SH-SY5Y (cell line): Measurements from ENCODE around the gene KCNQ4.

Source experiments
- GATA2 ChIP-seq: IDR thresholded peaks from 2 replicates; pipeline ENCODE4 v1.6.1; 2011; ENCODE audit warnings: mild to moderate bottlenecking, low read depth, low read length
- GATA3 ChIP-seq: IDR thresholded peaks from 2 replicates; pipeline ENCODE4 v1.6.1; 2011; ENCODE audit warnings: low read depth, mild to moderate bottlenecking, low read length, moderate library complexity

KCNQ4 gene

DNA sequence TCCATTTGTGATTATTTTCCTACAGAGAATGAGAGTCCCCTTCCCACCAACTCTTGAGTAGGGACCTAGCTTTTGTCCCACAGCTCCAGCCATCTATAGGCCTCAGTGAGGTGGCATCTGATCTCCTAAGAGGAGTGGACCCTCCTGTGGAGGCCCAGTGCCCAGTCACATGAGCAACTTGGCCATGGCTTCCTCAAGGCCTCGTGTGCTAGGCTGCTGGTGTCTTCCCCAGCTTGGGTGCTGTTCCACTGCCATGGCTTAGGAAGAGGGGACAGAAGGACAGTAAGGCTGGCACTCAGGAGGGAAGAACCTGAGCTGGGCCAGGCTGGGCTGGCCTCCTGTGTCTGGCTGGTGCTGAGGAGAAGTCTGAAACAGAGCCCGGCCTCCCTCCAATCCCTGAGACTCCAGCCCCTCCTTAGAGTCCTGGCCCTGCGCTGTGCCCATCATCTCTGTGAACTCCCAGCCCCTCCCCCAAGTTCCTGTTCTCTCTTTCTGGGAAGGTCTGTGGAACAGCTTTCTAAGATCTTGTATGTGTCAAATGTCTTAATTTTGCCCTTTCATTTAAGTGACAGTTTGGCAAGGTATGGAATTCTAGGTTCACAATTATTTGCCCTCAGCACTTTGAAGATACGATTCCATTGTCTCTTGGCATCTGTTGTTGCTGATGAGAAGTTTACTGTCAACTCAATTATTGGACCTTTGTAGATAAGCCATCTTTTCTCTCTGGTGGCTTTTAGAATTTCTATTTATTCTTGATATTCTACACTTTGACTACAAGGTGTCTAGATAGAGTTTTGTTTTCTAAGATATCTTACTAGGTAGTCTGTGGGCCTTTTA, 7.1 kb upstream of the KCNQ4 start:
- TF ChIP-seq GATA3 (no peak), GATA2 (no peak)

DNA sequence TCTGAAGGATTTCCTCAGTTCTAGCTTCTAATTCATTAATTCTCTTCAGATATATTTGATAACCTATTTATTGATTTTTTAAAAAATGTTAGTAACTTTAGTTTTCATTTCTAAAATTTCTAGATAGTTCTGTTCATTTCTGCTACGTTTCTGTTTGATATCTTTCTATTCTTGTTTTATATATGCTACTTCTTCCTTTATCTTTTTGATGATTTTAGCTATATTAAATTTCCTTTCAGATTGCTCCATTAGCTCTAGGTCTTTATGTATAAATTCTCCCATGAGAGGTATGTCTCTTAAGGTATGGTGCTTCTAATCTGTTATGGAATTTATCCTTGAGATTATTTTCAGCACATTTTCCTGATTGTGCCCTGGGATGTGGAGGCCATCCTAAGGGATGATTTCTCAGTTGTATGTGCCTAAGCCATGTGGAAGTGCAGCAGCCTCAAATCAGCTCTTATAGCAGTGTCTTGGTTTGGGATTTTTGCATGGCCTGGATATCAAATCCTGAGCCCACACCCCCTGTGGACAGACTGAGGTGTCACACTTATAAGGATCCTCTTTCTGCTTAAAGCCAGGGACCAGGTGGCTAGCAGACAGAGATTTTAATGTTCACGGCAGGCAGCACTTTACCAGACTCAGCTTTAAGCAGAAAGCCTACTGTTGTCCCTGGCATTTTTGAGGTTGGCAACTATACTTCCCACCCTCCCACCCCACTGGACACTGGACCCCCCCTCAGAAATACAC, 6.2 kb upstream of the KCNQ4 start:
- TF ChIP-seq GATA3 (no peak), GATA2 (no peak)

DNA sequence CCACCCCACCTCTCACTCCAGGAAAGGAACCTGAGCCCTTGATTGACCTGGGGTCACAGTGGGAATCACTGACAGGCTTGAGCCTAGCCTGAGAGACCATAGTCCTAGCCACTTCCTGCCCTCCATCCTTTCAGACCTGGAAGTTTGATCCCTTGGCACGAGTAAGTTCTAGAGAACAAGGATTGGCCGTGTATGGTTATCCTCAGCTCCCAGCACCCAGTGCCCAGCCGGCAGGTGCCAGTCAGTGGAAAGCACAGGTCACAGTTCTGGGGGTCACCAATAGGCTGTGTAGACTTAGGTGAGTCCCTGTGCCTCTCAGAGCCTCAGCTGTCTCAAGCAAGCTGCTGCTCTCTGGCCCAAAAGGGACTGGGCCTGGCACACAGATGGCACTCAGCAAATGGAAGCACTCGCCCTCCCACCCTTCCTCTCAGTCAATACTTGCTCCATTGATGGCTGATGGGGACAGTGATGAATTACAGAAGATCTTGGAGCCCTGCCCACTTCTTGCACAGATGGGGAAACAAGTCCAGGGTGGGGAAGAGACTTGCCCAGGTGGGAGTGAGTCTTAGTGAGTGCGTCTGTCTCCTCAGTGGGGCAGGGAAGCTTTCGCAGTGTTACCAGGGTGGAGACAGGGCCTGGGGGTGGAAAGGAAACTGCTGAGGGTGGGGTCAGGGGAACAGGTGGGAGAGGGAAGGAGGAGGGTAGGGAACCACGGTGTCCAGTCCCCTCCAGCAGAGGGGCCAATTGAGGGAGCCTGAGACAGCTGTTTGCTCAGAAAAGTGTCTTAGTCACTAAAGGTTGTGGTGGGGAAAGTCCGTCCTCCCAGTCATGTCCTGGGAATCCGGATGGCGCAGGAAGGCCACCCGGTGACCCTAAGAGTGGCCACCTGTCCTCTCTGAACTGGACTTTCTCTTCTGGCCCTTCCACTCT, 2.6 kb upstream of the KCNQ4 start:
- TF ChIP-seq GATA3 = no peak
- no peak for TF ChIP-seq GATA2

DNA sequence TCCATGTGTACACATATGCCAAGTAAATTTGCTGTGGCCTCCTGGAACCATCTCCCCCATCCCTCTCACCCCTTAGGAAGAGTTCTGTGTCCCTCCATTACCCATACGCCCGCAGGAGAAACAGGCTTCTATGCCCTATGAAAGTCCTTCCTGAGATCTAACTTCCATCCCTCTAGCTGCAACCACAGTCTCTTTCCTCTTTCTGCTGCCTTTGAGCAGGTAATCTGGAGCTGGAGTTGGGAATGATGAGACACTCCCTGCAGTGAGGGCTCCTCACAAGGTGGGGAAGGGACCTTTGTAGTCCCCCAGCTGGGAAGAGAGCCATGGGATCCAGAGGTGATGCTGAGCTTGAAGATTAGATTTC, 2.0 kb upstream of the KCNQ4 start:
- TF ChIP-seq GATA2 (no peak), GATA3 (no peak)

DNA sequence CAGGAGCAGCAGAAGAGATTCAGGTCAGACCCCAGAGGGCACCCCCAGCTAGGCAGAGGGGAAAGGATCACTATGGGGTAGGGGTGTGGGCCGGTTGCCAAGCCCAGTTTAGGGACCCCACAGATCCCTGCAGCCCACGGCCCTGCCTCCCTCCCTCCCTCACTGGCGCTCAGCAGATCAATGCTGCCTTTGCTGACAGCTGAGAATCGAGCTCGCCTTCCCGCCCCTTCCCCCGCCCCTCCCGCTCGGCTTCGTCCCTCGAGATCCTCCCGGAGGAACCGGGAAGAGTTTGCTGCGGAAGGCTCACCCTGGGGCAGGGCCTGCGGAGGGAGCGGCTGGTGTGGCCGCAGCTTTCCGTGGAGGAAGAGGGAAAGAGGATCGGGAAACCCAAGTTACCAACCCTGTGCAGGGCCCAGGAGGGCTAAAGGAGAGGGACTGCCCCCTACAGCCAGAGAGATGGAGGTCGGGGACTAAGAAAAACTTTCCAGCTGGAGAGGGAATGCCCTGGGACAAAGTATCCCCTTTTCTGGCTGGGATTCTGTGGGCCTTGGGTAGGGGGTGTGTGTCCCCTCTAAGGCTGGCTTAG, 1.1 kb upstream of the KCNQ4 start:
- no peak for TF ChIP-seq GATA3

DNA sequence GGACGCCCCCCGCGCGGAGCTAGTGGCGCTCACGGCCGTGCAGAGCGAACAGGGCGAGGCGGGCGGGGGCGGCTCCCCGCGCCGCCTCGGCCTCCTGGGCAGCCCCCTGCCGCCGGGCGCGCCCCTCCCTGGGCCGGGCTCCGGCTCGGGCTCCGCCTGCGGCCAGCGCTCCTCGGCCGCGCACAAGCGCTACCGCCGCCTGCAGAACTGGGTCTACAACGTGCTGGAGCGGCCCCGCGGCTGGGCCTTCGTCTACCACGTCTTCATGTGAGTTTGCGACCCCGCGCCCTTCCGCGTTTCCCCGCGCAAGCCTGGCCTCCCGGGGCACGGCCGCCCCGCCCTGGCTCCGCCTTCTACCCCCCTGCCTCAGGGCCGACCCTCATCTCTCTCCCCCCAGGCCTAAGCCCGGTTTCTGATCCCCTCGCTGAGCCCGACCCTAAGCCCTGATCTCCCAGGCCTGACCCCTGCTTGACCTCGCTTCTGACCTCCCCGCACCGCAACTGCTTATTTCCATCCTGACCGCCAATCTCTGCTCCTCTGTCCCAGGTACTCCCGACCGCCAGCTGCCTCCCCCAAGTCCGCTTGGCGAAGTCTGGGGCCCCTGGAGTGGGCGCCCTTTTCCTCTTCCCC, 669 bp downstream of the KCNQ4 start:
- TF ChIP-seq GATA3 (no peak), GATA2 (no peak)

DNA sequence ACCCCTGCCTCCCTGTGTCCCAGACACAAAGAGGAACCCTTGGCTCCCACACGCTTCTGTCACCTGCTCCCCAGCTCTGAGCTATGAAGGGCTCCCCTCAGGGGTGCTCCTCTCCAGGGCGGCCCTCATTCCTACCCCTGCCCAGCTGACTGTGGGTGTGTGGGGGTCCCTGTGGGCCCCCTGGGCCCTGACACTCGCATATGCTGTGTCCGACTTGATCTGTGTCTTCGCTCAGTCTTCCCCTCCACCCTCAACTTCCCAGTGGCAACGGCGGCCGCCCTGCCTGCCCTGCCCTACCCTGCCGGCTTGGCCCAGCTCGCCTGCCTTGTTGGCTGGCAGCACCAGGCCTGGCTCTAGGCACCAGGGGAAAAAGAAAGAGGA, 1.2 kb downstream of the KCNQ4 start:
- no peak for TF ChIP-seq GATA2
- TF ChIP-seq GATA3 = no peak

DNA sequence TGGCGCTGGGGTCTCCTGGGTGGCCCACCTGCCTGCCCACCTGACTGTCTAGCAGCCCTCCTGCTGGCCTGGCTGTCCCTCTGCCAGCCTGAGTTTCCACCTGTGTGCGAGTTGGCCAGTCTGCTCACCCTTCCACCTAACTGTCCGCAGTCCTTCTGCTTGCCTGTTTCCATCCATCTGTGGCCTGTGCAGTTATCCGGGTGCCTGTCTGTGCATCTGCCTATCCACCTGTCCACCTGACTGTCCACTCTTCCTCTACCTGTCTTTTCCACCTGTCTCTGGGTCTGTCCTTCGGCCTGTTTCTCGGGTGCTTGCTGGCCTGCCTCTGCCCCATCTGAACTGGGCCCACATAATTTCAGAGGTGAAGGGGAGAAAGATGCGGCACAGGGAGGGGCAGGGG, 1.9 kb downstream of the KCNQ4 start:
- TF ChIP-seq GATA2 (no peak), GATA3 (no peak)

DNA sequence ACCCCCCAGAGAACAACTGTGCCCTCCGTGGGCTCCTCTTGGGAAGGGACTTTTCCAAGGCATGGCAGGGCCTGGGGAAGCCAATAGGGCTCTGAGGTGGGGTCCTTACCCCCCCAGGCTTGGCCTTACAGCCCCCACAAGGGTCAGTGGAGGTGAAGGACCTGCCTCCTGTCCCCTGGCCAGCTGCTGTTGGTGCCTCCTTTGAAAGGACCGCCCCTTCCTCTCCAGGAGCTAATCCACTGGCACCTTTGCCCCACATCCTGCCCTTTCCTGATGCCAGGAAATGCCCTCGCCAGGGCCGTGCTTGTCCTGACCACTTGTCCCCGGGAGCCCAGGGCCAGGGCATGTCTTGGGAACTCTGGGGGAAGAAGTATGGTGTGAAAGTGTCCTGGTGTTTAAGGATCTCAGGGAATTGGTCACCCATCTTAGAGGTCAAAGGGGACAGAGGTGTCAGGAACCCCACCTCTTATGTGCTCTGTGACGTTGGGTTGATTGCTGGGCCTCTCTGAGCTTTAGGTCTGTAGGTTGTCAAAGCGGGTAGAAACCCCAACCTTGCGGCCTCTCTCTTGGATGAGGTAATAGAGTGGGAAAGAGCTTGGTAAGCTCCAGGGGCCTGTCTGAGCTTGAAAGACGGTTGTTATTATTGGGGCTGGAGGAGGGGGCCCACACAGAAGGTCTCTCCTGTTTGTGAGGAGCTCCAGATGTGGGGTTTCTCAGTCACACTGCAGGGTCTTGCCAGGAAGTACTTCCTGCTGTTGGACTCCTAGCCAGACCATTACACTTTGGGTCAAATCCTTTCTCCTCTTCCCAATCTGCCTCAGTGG, 2.8 kb downstream of the KCNQ4 start:
- TF ChIP-seq GATA3 = no peak
- TF ChIP-seq GATA2 = no peak

DNA sequence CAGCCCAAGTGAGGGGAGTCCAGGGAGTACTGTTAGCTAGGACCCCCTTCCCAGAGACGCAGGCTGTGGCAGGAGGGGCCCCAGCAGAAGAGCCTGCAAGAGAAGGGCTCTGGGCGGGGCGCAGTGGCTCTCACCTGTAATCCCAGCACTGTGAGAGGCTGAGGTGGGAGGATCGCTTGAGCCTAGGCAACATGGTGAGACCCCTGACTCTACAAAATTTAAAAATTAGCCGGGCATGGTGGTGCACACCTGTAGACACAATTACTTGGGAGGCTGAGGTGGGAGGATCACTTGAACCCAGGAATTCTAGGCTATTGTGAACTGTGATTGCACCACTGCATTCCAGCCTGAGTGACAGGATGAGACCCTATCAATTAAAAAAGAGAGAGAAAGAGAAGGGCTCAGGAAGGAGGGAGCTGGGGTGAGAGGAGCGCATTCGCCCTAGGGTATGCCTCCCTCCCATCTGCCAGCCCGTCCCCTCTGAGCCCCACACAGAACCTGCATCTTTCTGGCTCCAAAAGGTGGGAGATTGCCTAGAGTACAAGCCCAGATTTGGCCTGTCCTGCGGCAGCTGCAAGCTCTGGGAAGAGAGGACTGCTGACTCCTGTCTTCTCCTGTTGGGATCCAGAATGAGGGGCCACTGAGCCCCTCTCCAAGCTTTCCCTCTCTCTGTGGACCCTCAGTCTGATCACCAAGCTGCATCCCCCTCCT, 3.6 kb downstream of the KCNQ4 start:
- TF ChIP-seq GATA3 = no peak
- TF ChIP-seq GATA2 = no peak

DNA sequence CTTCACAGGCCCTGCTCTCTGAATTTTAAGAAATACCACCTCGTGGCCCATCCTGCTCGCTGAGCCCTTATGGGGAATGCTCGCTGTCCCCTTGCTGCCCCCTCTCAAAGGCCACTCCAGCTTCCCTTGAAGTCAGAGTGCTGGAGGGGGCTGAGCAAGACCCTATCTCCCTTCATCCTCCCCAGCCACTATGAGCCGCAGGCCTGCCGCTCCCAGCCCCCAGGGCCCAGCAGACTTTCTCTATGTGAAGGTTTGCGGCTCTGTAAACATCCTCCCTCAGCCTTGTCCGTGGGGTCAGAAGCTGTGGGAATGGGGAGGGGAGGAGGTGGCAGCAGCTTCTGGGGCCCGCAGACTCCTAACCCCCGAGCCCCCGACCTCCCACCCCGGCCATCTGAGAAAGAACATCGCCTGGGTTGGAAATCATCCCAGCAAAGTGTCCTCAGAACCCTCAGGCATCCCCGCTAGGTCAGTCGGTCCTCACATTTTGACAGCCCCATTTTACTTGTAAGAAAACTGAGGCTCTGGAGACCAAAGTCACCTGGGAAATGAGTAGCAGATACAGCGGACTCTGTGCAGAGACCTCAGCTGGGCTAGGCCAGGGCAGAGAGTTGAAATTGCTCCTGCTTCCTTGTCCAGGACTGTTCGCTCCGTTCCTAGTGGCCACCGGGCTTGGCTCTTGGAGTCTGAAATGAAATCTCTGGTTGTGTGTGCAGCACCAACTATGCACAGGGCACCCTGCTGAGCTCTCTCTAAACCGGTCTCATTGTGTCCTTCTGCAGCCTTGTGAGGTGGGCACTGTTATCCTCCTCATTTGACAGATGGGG, 4.4 kb downstream of the KCNQ4 start:
- TF ChIP-seq GATA2 (no peak), GATA3 (no peak)
